ENCODE measurements around the gene RPS3. TPM values are rescaled to one million over a fixed set of nuclear protein-coding genes. Genes with fewer than 3 reads are reported as not detected.

The RPS3 gene
- total and polyA plus RNA-seq, 2 experiments from 2014 or later, result 1,745 to 2,793 TPM

- Histone ChIP-seq H3K36me3 (ENCODE audit: insufficient read depth) (no peaks in the 10 kb centered on the region), H4K20me1 (replicated peaks; ENCODE audit: insufficient read depth) (no peaks in the 10 kb centered on the region), H3K9me2 (ENCODE audit: insufficient read depth) (no peaks in the 10 kb centered on the region), H3K79me2 (replicated peaks; ENCODE audit: insufficient read depth) (no peaks in the 10 kb centered on the region), H3F3A (replicated peaks; ENCODE audit: low read depth) (no peaks in the 10 kb centered on the region), H2AFZ (no peak overlapping the region), H3K4me1 (ENCODE audit: insufficient read depth) (0 out of 2 replicates have a peak, but pooled peaks cover 3% of the 10 kb centered on the region), H3K4me3 (no peak overlapping the region), H3K27ac (ENCODE audit: low read depth) (no peak overlapping the region), H3K4me2 (no peak overlapping the region), H3K27me3 (ENCODE audit: insufficient read depth) (no peaks in the 10 kb centered on the region)
- Mint-ChIP-seq H3K27ac (no peak overlapping the region), H3K9me3 (no peaks in the 10 kb centered on the region; the same call in 2 of the 3 replicates), H3K36me3 (ENCODE audit: low read depth) (no peaks in the 10 kb centered on the region), H3K4me3 (no peak overlapping the region), H3K4me1 (peaks cover 25% of the 10 kb centered on the region), H3K27me3 (ENCODE audit: insufficient read depth, low read depth, poor library complexity) (peaks cover 3% of the 10 kb centered on the region)
- no peak for TF ChIP-seq ZNF331 (CRISPR knock-in tag; IDR thresholded peaks at IDR 0.05; ENCODE audit: low read depth)
- no peak for TF ChIP-seq ZNF114 (CRISPR knock-in tag; IDR thresholded peaks at IDR 0.05)
- no peak for TF ChIP-seq CREB1 (CRISPR knock-in tag; IDR thresholded peaks at IDR 0.05; ENCODE audit: low read depth)
- TF ChIP-seq CTCF (conservative IDR thresholded peaks at IDR 0.05; ENCODE audit: low read depth in 2 of 2), result no peak
- no peak for TF ChIP-seq ZNF462 (CRISPR knock-in tag; IDR thresholded peaks at IDR 0.05)
- no peak for TF ChIP-seq EZH2phosphoT487 (IDR thresholded peaks at IDR 0.05; ENCODE audit: unreplicated experiment)
- TF ChIP-seq STAT1 (IDR thresholded peaks at IDR 0.05; ENCODE audit: unreplicated experiment), result no peak
- peak; percentile 6; the same call in 2 of the 3 replicates for ATAC-seq
- DNase-seq (ENCODE audit: low spot score), result no peak
These were observed 41.9 kb downstream of the RPS3 start for GRCh38 chr11:75440960-75441803.
